ENCODE data around the gene GULP1.

GULP1 gene

DNA sequence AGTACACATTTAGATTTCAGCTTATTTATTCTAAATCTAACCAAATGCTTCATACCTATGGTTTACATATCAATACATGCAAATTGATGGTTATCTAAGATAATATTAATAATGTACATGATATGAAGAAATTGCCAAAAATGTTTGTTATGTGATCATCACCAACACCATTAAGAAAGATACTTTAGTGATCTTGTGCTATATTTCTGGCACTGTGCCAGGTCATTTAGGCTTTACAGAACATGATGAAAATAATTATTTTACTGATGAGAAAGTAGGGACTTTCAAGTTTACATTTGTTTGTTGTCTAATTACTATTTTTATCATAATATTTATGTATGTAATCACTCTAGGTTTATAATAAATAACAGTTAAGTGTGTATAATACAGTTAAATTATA, 158.3 kb downstream of the GULP1 start:
- TF ChIP-seq TAF1 (IDR thresholded peaks at IDR 0.05; ENCODE audit: borderline replicate concordance, insufficient read depth, low read length) (no peak), REST (IDR thresholded peaks at IDR 0.05; ENCODE audit: insufficient read depth in 1 of 2, low read depth in 2 of 2, low read length in 2 of 2) (no peak), SIN3A (IDR thresholded peaks at IDR 0.05; ENCODE audit: borderline replicate concordance, insufficient read depth, low read length) (no peak), POLR2AphosphoS5 (IDR thresholded peaks at IDR 0.05; ENCODE audit: low read depth, low read length) (no peak), FOXP2 (optimal IDR thresholded peaks at IDR 0.05; ENCODE audit: borderline replicate concordance, extremely low read depth, extremely low read length, insufficient read depth) (no peak)

- no peak for TF ChIP-seq TAF1 (IDR thresholded peaks at IDR 0.05; ENCODE audit: borderline replicate concordance, insufficient read depth, low read length)
- TF ChIP-seq REST (IDR thresholded peaks at IDR 0.05; ENCODE audit: insufficient read depth in 1 of 2, low read depth in 2 of 2, low read length in 2 of 2), result no peak
- no peak for TF ChIP-seq POLR2AphosphoS5 (IDR thresholded peaks at IDR 0.05; ENCODE audit: low read depth, low read length)
- no peak for TF ChIP-seq FOXP2 (optimal IDR thresholded peaks at IDR 0.05; ENCODE audit: borderline replicate concordance, extremely low read depth, extremely low read length, insufficient read depth)
- TF ChIP-seq SIN3A (IDR thresholded peaks at IDR 0.05; ENCODE audit: borderline replicate concordance, insufficient read depth, low read length), result no peak
Measured at GRCh38 chr2:188450732-188451483, 159.2 kb downstream of the GULP1 start.

DNA sequence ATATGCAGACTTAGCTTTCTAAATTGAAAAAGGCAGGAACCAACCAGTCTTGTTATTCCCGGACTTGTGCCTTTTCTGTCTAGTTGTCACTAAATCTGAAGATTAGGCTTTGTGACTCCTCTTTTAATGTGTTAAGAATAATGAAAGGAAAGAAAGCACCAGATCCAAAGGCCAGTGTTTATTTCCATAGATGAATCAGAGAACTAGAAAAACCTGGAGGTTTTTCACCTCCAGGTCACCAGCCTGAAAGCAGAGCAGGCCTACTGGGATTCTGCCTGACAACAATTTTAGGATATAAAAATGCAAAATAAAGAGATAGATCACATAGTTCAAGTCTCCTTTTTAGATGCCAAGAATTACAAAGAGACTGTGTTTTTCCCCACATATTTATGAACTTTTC, 160.4 kb downstream of the GULP1 start:
- TF ChIP-seq FOXP2 (optimal IDR thresholded peaks at IDR 0.05; ENCODE audit: borderline replicate concordance, extremely low read depth, extremely low read length, insufficient read depth) (no peak), REST (IDR thresholded peaks at IDR 0.05; ENCODE audit: insufficient read depth in 1 of 2, low read depth in 2 of 2, low read length in 2 of 2) (no peak), SIN3A (IDR thresholded peaks at IDR 0.05; ENCODE audit: borderline replicate concordance, insufficient read depth, low read length) (no peak), POLR2AphosphoS5 (IDR thresholded peaks at IDR 0.05; ENCODE audit: low read depth, low read length) (no peak), TAF1 (IDR thresholded peaks at IDR 0.05; ENCODE audit: borderline replicate concordance, insufficient read depth, low read length) (no peak)

DNA sequence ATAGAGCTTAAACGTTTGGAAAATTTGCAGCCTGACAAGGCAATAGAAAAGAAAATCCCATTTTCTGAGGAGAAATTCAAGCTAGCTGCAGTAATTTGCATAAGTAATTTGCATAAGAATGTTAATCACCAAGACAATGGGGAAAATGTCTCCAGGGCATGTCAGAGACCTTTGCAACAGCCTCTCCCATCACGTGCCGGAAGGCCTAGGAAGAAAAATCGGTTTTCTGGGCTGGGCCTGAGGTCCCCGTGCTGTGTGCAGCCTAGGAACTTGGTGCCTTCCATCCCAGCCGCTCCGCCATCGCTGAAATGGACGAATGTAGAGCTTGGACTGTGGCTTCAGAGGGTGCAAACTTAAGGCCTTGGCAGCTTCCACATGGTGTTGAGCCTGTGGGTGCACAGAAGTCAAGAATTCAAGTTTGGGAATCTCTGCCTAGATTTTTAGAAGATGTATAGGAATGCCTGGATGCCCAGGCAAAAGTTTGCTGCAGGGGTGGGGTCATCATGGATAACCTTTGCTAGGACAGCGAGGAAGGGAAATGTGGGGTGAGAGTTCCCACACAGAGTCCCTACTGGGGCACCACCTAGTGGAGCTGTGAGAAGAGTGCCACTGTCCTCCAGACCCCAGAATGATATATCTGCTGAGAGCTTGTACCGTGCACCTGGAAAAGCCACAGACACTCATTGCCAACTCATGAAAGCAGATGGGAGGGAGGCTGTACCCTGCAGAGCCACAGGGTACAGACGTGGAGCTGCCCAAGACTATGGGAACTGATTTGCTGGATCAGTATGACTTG, 164.6 kb downstream of the GULP1 start:
- TF ChIP-seq FOXP2 (optimal IDR thresholded peaks at IDR 0.05; ENCODE audit: borderline replicate concordance, extremely low read depth, extremely low read length, insufficient read depth) (no peak), SIN3A (IDR thresholded peaks at IDR 0.05; ENCODE audit: borderline replicate concordance, insufficient read depth, low read length) (no peak), REST (IDR thresholded peaks at IDR 0.05; ENCODE audit: insufficient read depth in 1 of 2, low read depth in 2 of 2, low read length in 2 of 2) (no peak), POLR2AphosphoS5 (IDR thresholded peaks at IDR 0.05; ENCODE audit: low read depth, low read length) (no peak), TAF1 (IDR thresholded peaks at IDR 0.05; ENCODE audit: borderline replicate concordance, insufficient read depth, low read length) (no peak)
